Progenitor cell of endocrine pancreas (in vitro differentiated cells): Measurements from ENCODE around the gene ANKRD39. TPM values are rescaled to one million over a fixed set of nuclear protein-coding genes. Genes with fewer than 3 reads are reported as not detected.
"Not testable (repeated sequence)": the region's sequence is repeated elsewhere in the genome, so short reads cannot be mapped to it uniquely, and the experiment has no call there.

Experiments used
- DNase-seq: peaks from one replicate; pipeline ENCODE4 v3.0.0; 2021; ENCODE audit warnings: low spot score; ENCODE audit not compliant: unreplicated experiment
- H3K27ac Mint-ChIP-seq: 2 replicates; pipeline ENCODE4 v1.8.0; 2021; ENCODE audit warnings: mild to moderate bottlenecking, moderate library complexity, mixed read lengths
- H3K27me3 Mint-ChIP-seq: 2 replicates; pipeline ENCODE4 v1.8.0; 2021; ENCODE audit warnings: mixed read lengths
- H3K36me3 Mint-ChIP-seq: 2 replicates; pipeline ENCODE4 v1.8.0; 2022; ENCODE audit warnings: mixed read lengths; ENCODE audit not compliant: insufficient read depth
- H3K4me1 Mint-ChIP-seq: 2 replicates; pipeline ENCODE4 v1.8.0; 2021; ENCODE audit warnings: low read depth, mixed read lengths
- H3K4me3 Mint-ChIP-seq: 2 replicates; pipeline ENCODE4 v1.8.0; 2021; ENCODE audit warnings: low read depth, mild to moderate bottlenecking, moderate library complexity, mixed read lengths
- H3K9me3 Mint-ChIP-seq: 2 replicates; pipeline ENCODE4 v1.8.0; 2021; ENCODE audit warnings: low read depth, mixed read lengths
- CTCF ChIP-seq: fragments of 200-600 bp; sonication (generic); IDR thresholded peaks from one replicate; pipeline ENCODE4 v1.5.0; 2021; ENCODE audit warnings: antibody characterized with exemption, mild to moderate bottlenecking; ENCODE audit not compliant: unreplicated experiment
- total RNA-seq: library from RNA; stranded (reverse); gene quantifications from 2 replicates; pipeline ENCODE4 v1.2.1, GENCODE V29; 2021

ANKRD39 gene
- total RNA-seq, 1 donor from 2014 or later, result 16.1 TPM

- no peak for DNase-seq
- Mint-ChIP-seq H3K27ac (peak overlapping the region; percentile 68), H3K4me3 (no peak overlapping the region), H3K4me1 (peaks cover 4% of the 10 kb centered on the region), H3K36me3 (peaks cover 11% of the 10 kb centered on the region), H3K9me3 (peaks cover 3% of the 10 kb centered on the region), H3K27me3 (no peaks in the 10 kb centered on the region)
- no peak for TF ChIP-seq CTCF
These were observed 51.2 kb downstream of the ANKRD39 start for GRCh38 chr2:96806468-96807126.

DNA sequence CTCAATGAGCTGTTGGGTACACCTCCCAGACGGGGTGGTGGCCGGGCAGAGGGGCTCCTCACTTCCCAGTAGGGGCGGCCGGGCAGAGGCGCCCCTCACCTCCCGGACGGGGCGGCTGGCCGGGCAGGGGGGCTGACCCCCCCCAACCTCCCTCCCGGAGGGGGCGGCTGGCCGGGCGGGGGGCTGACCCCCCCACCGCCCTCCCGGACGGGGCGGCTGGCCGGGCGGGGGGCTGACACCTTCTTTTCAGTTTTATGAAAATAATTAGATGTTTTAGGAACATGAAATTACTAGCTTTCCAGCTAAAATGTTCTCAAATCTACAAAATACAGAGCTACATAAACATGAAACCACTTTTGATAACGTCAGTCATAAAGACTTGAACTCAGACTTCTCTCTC is 51.9 kb downstream of the ANKRD39 start:
- peaks cover 11% of the 10 kb centered on the region for H3K36me3 Mint-ChIP-seq
- not testable (repeated sequence) for DNase-seq, H3K4me3 Mint-ChIP-seq, H3K9me3 Mint-ChIP-seq, H3K4me1 Mint-ChIP-seq, H3K27me3 Mint-ChIP-seq, H3K27ac Mint-ChIP-seq

DNA sequence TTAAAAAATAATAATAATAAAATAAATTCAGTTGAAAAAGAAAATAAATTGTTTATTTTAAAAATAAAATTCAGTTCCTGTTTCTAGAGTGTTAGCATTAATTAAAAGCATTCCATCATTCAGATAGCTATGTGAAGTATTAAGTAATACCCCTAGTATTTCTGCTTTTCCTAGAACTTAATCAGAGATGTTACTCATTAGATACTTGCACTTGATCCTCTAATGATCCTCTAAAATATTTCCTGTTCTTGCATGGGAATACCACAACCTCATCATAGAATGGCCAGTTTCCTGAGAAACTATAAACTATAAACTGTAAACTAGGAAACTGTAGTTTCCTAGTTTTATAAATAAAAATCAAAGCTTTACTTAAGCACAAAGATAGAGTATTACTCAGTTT is 52.8 kb downstream of the ANKRD39 start:
- H3K4me3 Mint-ChIP-seq, result no peak overlapping the region
- peaks cover 3% of the 10 kb centered on the region for H3K9me3 Mint-ChIP-seq
- peaks cover 4% of the 10 kb centered on the region for H3K4me1 Mint-ChIP-seq
- no peak for DNase-seq
- TF ChIP-seq CTCF, result no peak
- H3K27me3 Mint-ChIP-seq, result no peaks in the 10 kb centered on the region
- no peak overlapping the region for H3K27ac Mint-ChIP-seq
- peaks cover 11% of the 10 kb centered on the region for H3K36me3 Mint-ChIP-seq

DNA sequence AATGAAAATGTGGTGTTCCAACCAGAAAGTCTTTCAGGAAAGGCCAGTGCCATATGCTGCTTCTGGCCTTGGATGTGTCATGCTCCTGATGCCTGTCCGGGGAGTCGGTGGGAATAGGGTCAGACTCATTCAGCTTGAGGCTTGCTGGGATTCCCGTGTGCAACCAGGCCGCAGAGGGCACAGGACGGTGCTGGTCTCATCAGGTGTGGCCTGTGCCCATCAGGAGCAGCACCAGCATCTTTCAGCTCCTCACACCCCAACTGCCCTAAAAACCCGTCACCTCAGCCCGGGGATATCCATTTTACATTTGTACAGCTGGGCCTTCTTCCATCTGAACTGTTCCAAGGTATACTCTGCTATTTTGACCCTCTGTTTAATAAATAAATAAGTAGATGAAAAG is 55.1 kb downstream of the ANKRD39 start:
- H3K4me1 Mint-ChIP-seq, result peaks cover 4% of the 10 kb centered on the region

DNA sequence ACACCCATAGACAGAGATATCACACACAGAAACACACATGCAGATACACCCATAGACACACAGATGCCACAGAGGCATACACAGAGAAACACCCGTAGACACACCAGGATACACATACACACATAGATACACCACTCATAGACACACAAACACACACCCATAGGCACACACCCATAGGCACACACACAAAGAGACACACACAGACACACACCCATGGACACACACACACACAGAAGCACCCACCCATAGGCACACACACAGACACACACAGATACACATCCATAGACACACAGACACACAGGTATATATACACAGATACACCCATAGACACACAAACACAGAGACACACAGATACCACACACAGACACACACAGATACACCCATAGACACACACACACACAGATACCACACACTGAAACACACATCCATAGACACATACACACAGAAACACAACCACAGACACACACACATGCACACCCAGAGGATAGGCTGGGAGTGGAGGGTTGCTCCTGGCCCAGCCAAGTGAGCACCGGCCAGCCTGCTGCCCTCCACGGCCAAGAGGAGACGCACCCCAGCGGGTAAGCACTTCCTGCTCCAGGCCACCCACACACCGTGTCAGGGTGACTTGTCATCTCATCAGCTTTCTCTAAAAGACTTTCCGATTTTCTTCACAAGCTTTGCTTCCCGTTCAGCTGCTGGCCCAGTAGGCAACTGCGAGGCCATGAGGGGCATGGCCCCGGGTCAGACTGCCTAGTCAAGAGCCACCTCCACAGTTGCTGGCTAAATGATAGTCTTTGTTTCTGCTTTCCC is 55.8 kb downstream of the ANKRD39 start:
- H3K4me1 Mint-ChIP-seq, result peaks cover 4% of the 10 kb centered on the region
- peaks cover 3% of the 10 kb centered on the region for H3K9me3 Mint-ChIP-seq
- H3K27ac Mint-ChIP-seq, result no peak overlapping the region
- no peak for TF ChIP-seq CTCF
- peaks cover 6% of the 10 kb centered on the region for H3K36me3 Mint-ChIP-seq
- no peaks in the 10 kb centered on the region for H3K27me3 Mint-ChIP-seq
- H3K4me3 Mint-ChIP-seq, result no peak overlapping the region
- DNase-seq, result no peak

More for the DNA sequence above, 55.1 kb downstream of the ANKRD39 start:
- peaks cover 3% of the 10 kb centered on the region for H3K9me3 Mint-ChIP-seq
- no peak for DNase-seq
- no peak overlapping the region for H3K27ac Mint-ChIP-seq
- peaks cover 6% of the 10 kb centered on the region for H3K36me3 Mint-ChIP-seq
- no peak overlapping the region for H3K4me3 Mint-ChIP-seq
- TF ChIP-seq CTCF, result no peak
- no peaks in the 10 kb centered on the region for H3K27me3 Mint-ChIP-seq
